H1 (cell line): ENCODE results near the gene GALNT13. TPM values are rescaled to one million over a fixed set of nuclear protein-coding genes. Genes with fewer than 3 reads are reported as not detected.

Experiments used
- CTCF ChIA-PET: fragments of 300-600 bp; sonication (Branson Sonifier 250); formaldehyde crosslinking; loops from one replicate; lab custom pipeline; 2021; ENCODE audit not compliant: partially characterized antibody; lab: Charles Lee
- POLR2A ChIA-PET: fragments of 300-600 bp; sonication (Branson Sonifier 250); formaldehyde crosslinking; loops from one replicate; lab custom pipeline; 2021; ENCODE audit warnings: inconsistent platforms; ENCODE audit not compliant: partially characterized antibody; lab: Charles Lee
- DNase-seq, 2 experiments: peaks; one replicate each; pipeline versions ENCODE4 v3.0.0 to v3.0.0-alpha.2; 2010 to 2022; ENCODE audit warnings: low spot score in 2 of 2, low read depth in 1 of 2, mixed read lengths in 1 of 2
- FAIRE-seq: peaks from 2 replicates; lab custom pipeline; 2011; peaks lifted over from hg19 to GRCh38; lab: Jason Lieb, UNC
- H2AFZ ChIP-seq: 2 replicates; pipeline ENCODE4 v1.8.1; 2012; ENCODE audit warnings: low read length, inconsistent platforms
- H2AK5ac ChIP-seq: 2 replicates; pipeline ENCODE4 v1.6.1; 2013; ENCODE audit warnings: low read depth, low read length
- H2BK120ac ChIP-seq: replicated peaks from 2 replicates; pipeline ENCODE3; 2013; ENCODE audit warnings: low read depth, low read length, inconsistent platforms
- H2BK12ac ChIP-seq: 2 replicates; pipeline ENCODE4 v1.6.1; 2013; ENCODE audit warnings: low read depth, low read length
- H2BK15ac ChIP-seq: 2 replicates; pipeline ENCODE4 v1.6.1; 2013; ENCODE audit warnings: low read length
- H2BK20ac ChIP-seq: 2 replicates; pipeline ENCODE4 v1.6.1; 2013; ENCODE audit warnings: low read length
- H2BK5ac ChIP-seq: 2 replicates; pipeline ENCODE4 v1.6.1; 2013; ENCODE audit warnings: low read depth, low read length
- H3K14ac ChIP-seq: 2 replicates; pipeline ENCODE4 v1.6.1; 2013; ENCODE audit warnings: inconsistent platforms; ENCODE audit not compliant: insufficient read length
- H3K18ac ChIP-seq: 2 replicates; pipeline ENCODE4 v1.6.1; 2013; ENCODE audit warnings: low read length; ENCODE audit errors: extremely low read depth
- H3K23ac ChIP-seq: 2 replicates; pipeline ENCODE4 v1.6.1; 2013; ENCODE audit warnings: inconsistent platforms; ENCODE audit not compliant: insufficient read length
- H3K23me2 ChIP-seq: 2 replicates; pipeline ENCODE4 v1.6.1; 2013; ENCODE audit warnings: low read depth, low read length
- H3K27ac ChIP-seq: 2 replicates; pipeline ENCODE4 v1.6.1; 2011; ENCODE audit warnings: low read depth, low read length, inconsistent platforms
- H3K27me3 ChIP-seq, 4 experiments: replicated peaks in 1 of 4; 1 replicate in 1 of 4; 2 replicates in 3 of 4; pipeline versions ENCODE4 v1.6.1 to v1.8.1; 2011 to 2013; ENCODE audit warnings: low read length in 3 of 4, mild to moderate bottlenecking in 3 of 4, inconsistent platforms in 2 of 4, mixed read lengths in 2 of 4, moderate library complexity in 1 of 4; ENCODE audit not compliant: control insufficient read depth in 3 of 4, insufficient read depth in 3 of 4; ENCODE audit errors: extremely low read depth in 1 of 4
- H3K36me3 ChIP-seq, 4 experiments: 2 replicates each; pipeline versions ENCODE4 v1.6.1 to v1.8.1; 2011 to 2013; ENCODE audit warnings: mild to moderate bottlenecking in 4 of 4, low read length in 3 of 4, moderate library complexity in 2 of 4, control low read depth in 1 of 4, inconsistent platforms in 1 of 4; ENCODE audit not compliant: insufficient read depth in 4 of 4, control insufficient read depth in 2 of 4
- H3K4ac ChIP-seq: replicated peaks from 2 replicates; pipeline ENCODE3; 2013; ENCODE audit warnings: low read length, low read depth, mixed read lengths, inconsistent platforms; ENCODE audit not compliant: insufficient read length
- H3K4me1 ChIP-seq, 4 experiments: replicated peaks in 1 of 4; 1 replicate in 1 of 4; 2 replicates in 3 of 4; pipeline versions ENCODE4 v1.6.1 to v1.8.1; 2011 to 2013; ENCODE audit warnings: low read length in 3 of 4, inconsistent platforms in 2 of 4, mixed read lengths in 1 of 4; ENCODE audit not compliant: insufficient read depth in 4 of 4, control insufficient read depth in 3 of 4
- H3K4me2 ChIP-seq, 2 experiments: 2 replicates each; pipeline versions ENCODE4 v1.6.1 to v1.8.1; 2011 to 2013; ENCODE audit warnings: low read depth in 2 of 2, low read length in 2 of 2, control low read depth in 1 of 2, inconsistent platforms in 1 of 2, mild to moderate bottlenecking in 1 of 2; ENCODE audit not compliant: insufficient read depth in 1 of 2
- H3K4me3 ChIP-seq, 4 experiments: fragments of 200-600, 300-600 bp in 1 of 4; sonication (generic), shearing (Covaris generic), sonication (Bioruptor Twin) in 1 of 4; 2 replicates each; pipeline versions ENCODE4 v1.5.1 to v1.8.1; 2011 to 2016; ENCODE audit warnings: low read length in 4 of 4, low read depth in 3 of 4, control low read depth in 2 of 4, inconsistent platforms in 2 of 4, mild to moderate bottlenecking in 2 of 4, mixed read lengths in 1 of 4, moderate library complexity in 1 of 4; ENCODE audit not compliant: insufficient read depth in 2 of 4; ENCODE audit errors: extremely low read depth in 1 of 4
- H3K56ac ChIP-seq: replicated peaks from 2 replicates; pipeline ENCODE3; 2013; ENCODE audit warnings: low read depth, mild to moderate bottlenecking, mixed read lengths, low read length, inconsistent platforms; ENCODE audit not compliant: insufficient read length
- H3K79me1 ChIP-seq: 2 replicates; pipeline ENCODE4 v1.6.1; 2013; ENCODE audit warnings: low read depth, low read length, control low read depth
- H3K79me2 ChIP-seq, 2 experiments: 2 replicates each; pipeline versions ENCODE4 v1.6.1 to v1.8.1; 2012 to 2013; ENCODE audit warnings: low read length in 2 of 2, mild to moderate bottlenecking in 2 of 2, inconsistent platforms in 1 of 2; ENCODE audit not compliant: insufficient read depth in 2 of 2, control insufficient read depth in 1 of 2
- H3K9ac ChIP-seq, 4 experiments: replicated peaks in 1 of 4; 1 replicate in 1 of 4; 2 replicates in 3 of 4; pipeline versions ENCODE4 v1.6.1 to v1.8.1; 2011 to 2013; ENCODE audit warnings: low read depth in 3 of 4, low read length in 3 of 4, control low read depth in 2 of 4, mild to moderate bottlenecking in 2 of 4, moderate library complexity in 2 of 4, inconsistent platforms in 1 of 4; ENCODE audit errors: extremely low read depth in 1 of 4
- H3K9me3 ChIP-seq, 2 experiments: 2 replicates each; pipeline versions ENCODE4 v1.6.1 to v1.8.1; 2012 to 2013; ENCODE audit warnings: mild to moderate bottlenecking in 2 of 2, moderate library complexity in 2 of 2, control low read depth in 1 of 2, inconsistent platforms in 1 of 2, low read depth in 1 of 2, low read length in 1 of 2, mixed read lengths in 1 of 2; ENCODE audit not compliant: insufficient read depth in 2 of 2
- H4K20me1 ChIP-seq, 2 experiments: replicated peaks in 1 of 2; 2 replicates each; pipeline versions ENCODE3 to v1.8.1; 2011 to 2013; ENCODE audit warnings: inconsistent platforms in 2 of 2, low read length in 2 of 2, mild to moderate bottlenecking in 1 of 2; ENCODE audit not compliant: insufficient read depth in 2 of 2, control insufficient read depth in 1 of 2
- H4K5ac ChIP-seq: 2 replicates; pipeline ENCODE4 v1.6.1; 2013; ENCODE audit warnings: low read length, low read depth, mixed read lengths, inconsistent platforms; ENCODE audit not compliant: insufficient read length
- H4K8ac ChIP-seq: 2 replicates; pipeline ENCODE4 v1.8.0; 2013; ENCODE audit warnings: mild to moderate bottlenecking, moderate library complexity, low read length, inconsistent platforms; ENCODE audit not compliant: insufficient read depth; ENCODE audit errors: extremely low read depth
- H4K91ac ChIP-seq: replicated peaks from 2 replicates; pipeline ENCODE3; 2013; ENCODE audit warnings: low read length, mixed read lengths, inconsistent platforms; ENCODE audit not compliant: insufficient read length
- NANOG ChIP-seq: IDR thresholded peaks from 2 replicates; pipeline ENCODE4 v1.6.1; 2011; ENCODE audit warnings: low read length, low read depth, mild to moderate bottlenecking, inconsistent platforms; ENCODE audit not compliant: insufficient read depth, poor library complexity, severe bottlenecking
- RNF2 ChIP-seq: fragments of 200-900, 300-1000 bp; sonication (generic); IDR thresholded peaks from 2 replicates; pipeline ENCODE4 v1.7.1; 2016; ENCODE audit warnings: borderline replicate concordance, low read depth, mild to moderate bottlenecking, antibody characterized with exemption, low read length; ENCODE audit not compliant: poor library complexity, severe bottlenecking; ENCODE audit errors: missing control alignments
- WGBS, 2 experiments: shearing (Covaris generic) in 1 of 2; methylation state at CpG; one replicate each; pipeline versions ENCODE4 v1.1.6 to v1.1.7; 2013 to 2015; ENCODE audit warnings: low lambda C conversion rate in 2 of 2, mixed read lengths in 2 of 2, inconsistent platforms in 1 of 2, low coverage in 1 of 2, missing lambda C conversion rate in 1 of 2; ENCODE audit not compliant: insufficient replicate concordance in 2 of 2, insufficient coverage in 1 of 2, insufficient read length in 1 of 2; ENCODE audit errors: extremely low coverage in 1 of 2, missing lambda C conversion rate in 1 of 2; 5-methylcytosine and 5-hydroxymethylcytosine counted together
- polyA plus RNA-seq, 7 experiments: library from polyadenylated mRNA; depleted of rRNA in 3 of 7; stranded (reverse) in 5 of 7; unstranded in 2 of 7; fragments of >200 nt in 5 of 7; fragments of 200-250 nt in 2 of 7; gene quantifications; 1 replicate in 5 of 7; 2 replicates in 1 of 7; 4 replicates in 1 of 7; pipeline versions ENCODE4 v1.2.1 to v1.2.3, GENCODE V29; 2011 to 2013; ENCODE audit warnings: missing spikeins in 2 of 7, mixed read lengths in 2 of 7
- total RNA-seq: library from RNA; stranded (reverse); fragmentation: NEBNext Ultra II Directional; extraction: Animal tissue kit (Norgen Biotek cat#: 25700); gene quantifications from 2 replicates; pipeline ENCODE4 v1.2.1, GENCODE V29; 2021

GALNT13 gene
- total and polyA plus RNA-seq, 2 of the 8 experiments (the other 6 are each of a cell fraction or from before 2014, with no cell fraction given): 3.2 to 9.6 TPM

DNA sequence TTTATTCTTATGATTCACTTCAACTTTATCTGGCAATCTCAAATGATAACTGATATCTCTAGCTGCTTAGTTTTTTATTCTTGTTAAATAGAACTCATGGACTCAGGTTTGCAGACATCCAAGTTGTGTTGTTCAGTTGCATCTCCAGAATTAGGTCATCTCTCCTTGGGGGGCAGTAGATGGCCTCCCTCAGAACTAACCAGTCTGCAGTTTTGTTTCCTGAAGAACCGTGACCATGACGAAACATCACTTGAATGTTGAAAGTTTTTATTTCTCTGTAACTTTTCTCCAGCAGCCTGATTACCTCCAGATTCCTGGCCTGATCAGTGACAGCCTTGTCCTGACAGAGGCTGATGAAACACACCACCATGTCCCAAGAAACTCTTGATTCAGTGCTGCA, 321.5 kb downstream of the GALNT13 start:
- H3K4me1 ChIP-seq: peaks cover 0 to 2% (median 0%) of the 10 kb centered on the region in 4 experiments; a peak in 1 of 7 replicates
- H2BK5ac ChIP-seq: no peak overlapping the region
- H4K91ac ChIP-seq: no peak overlapping the region
- H3K79me2 ChIP-seq: no peaks in the 10 kb centered on the region
- H2BK12ac ChIP-seq: no peak overlapping the region
- no peak overlapping the region for H3K14ac ChIP-seq
- no peak overlapping the region for H3K4me2 ChIP-seq
- no peaks in the 10 kb centered on the region for H3K79me1 ChIP-seq
- no peak overlapping the region for H2AK5ac ChIP-seq
- H3K27me3 ChIP-seq: no peaks in the 10 kb centered on the region
- 89% methylated on average over 2 of the region's 2 CpGs; no CpG with 5 or more reads in 1 of the 2 experiments for WGBS, 2 experiments
- H2BK15ac ChIP-seq: no peak overlapping the region
- FAIRE-seq (no peak), DNase-seq (no peak)
- no peak overlapping the region for H3K27ac ChIP-seq
- H3K36me3 ChIP-seq: no peaks in the 10 kb centered on the region
- H4K8ac ChIP-seq: no peak overlapping the region
- H3K18ac ChIP-seq: no peak overlapping the region
- no peak overlapping the region for H2BK120ac ChIP-seq
- no peak overlapping the region for H3K4ac ChIP-seq
- H4K5ac ChIP-seq: no peak overlapping the region
- H2BK20ac ChIP-seq: no peak overlapping the region
- H4K20me1 ChIP-seq: no peaks in the 10 kb centered on the region
- no peak overlapping the region for H3K4me3 ChIP-seq
- H3K9ac ChIP-seq: no peak overlapping the region
- H3K23ac ChIP-seq: no peak overlapping the region
- POLR2A ChIA-PET: no interaction called here
- CTCF ChIA-PET: interaction anchor here (0.8 to 1.0 kb wide), 2 partner anchors 138 to 191 kb away, joined by 3 read pairs; no protein-coding TSS in a partner anchor
- H3K9me3 ChIP-seq: no peaks in the 10 kb centered on the region
- H2AFZ ChIP-seq: no peak overlapping the region
- no peak overlapping the region for H3K56ac ChIP-seq
- no peaks in the 10 kb centered on the region for H3K23me2 ChIP-seq
- no peak for TF ChIP-seq RNF2
- no peak for TF ChIP-seq NANOG
